Cardiac muscle cell (in vitro differentiated cells and primary cell): ENCODE results near the gene USP10. TPM values are rescaled to one million over a fixed set of nuclear protein-coding genes. Genes with fewer than 3 reads are reported as not detected.

ENCODE experiments used
- DNase-seq, 2 donors: peaks; one replicate each; pipeline versions ENCODE4 v3.0.0 to v3.0.0-alpha.2; 2010 to 2017; ENCODE audit warnings: low read depth in 1 of 2, low spot score in 1 of 2
- H3K27ac ChIP-seq: fragments of 200-600 bp; sonication (generic); 2 replicates; pipeline ENCODE4 v1.5.1; 2016
- H3K27me3 ChIP-seq: fragments of 200-600 bp; sonication (generic); 2 replicates; pipeline ENCODE4 v1.6.0; 2016; ENCODE audit warnings: control low read depth
- H3K36me3 ChIP-seq: fragments of 200-600 bp; sonication (generic); 2 replicates; pipeline ENCODE4 v1.5.1; 2016; ENCODE audit warnings: control low read depth
- H3K4me1 ChIP-seq: fragments of 200-600 bp; sonication (generic); 2 replicates; pipeline ENCODE4 v1.8.1; 2017; ENCODE audit warnings: low read depth, mild to moderate bottlenecking, mixed run types
- H3K4me3 ChIP-seq: fragments of 200-600 bp; sonication (generic); 2 replicates; pipeline ENCODE4 v1.5.1; 2016; ENCODE audit warnings: mild to moderate bottlenecking
- H3K9me3 ChIP-seq: fragments of 200-600 bp; sonication (generic); 2 replicates; pipeline ENCODE4 v1.5.1; 2017; ENCODE audit warnings: low read depth, mild to moderate bottlenecking, control low read depth
- CTCF ChIP-seq: IDR thresholded peaks from 2 replicates; pipeline ENCODE4 v1.5.1; 2012; ENCODE audit warnings: low read depth, mild to moderate bottlenecking, low read length
- polyA plus RNA-seq: library from polyadenylated mRNA; unstranded; fragments of >200 nt; fragmentation: Nextera tagmentation; extraction: Ambion mirVana; gene quantifications from 2 replicates; pipeline ENCODE4 v1.2.1, GENCODE V29; 2016
- total RNA-seq: library from RNA; depleted of rRNA; stranded (reverse); fragments of >200 nt; gene quantifications from 2 replicates; pipeline ENCODE4 v1.2.3, GENCODE V29; 2016

Gene USP10
- total and polyA plus RNA-seq, 2 experiments from 2014 or later, result 91.9 to 100.0 TPM

- H3K4me1 ChIP-seq, result no peaks in the 10 kb centered on the region
- no peaks in the 10 kb centered on the region for H3K9me3 ChIP-seq
- H3K36me3 ChIP-seq, result no peaks in the 10 kb centered on the region
- DNase-seq, result no peak
- TF ChIP-seq CTCF, result no peak
- no peak overlapping the region for H3K4me3 ChIP-seq
- H3K27me3 ChIP-seq, result peaks cover 15% of the 10 kb centered on the region
- no peak overlapping the region for H3K27ac ChIP-seq
Observed at GRCh38 chr16:84816485-84816884, 116.7 kb downstream of the USP10 start.

- peaks cover 22% of the 10 kb centered on the region for H3K27me3 ChIP-seq
- TF ChIP-seq CTCF, result no peak
- no peak overlapping the region for H3K27ac ChIP-seq
- no peaks in the 10 kb centered on the region for H3K4me1 ChIP-seq
- no peak for DNase-seq
- no peaks in the 10 kb centered on the region for H3K9me3 ChIP-seq
- no peak overlapping the region for H3K4me3 ChIP-seq
- H3K36me3 ChIP-seq, result no peaks in the 10 kb centered on the region
Observed at GRCh38 chr16:84817206-84817605, 117.4 kb downstream of the USP10 start.

DNA sequence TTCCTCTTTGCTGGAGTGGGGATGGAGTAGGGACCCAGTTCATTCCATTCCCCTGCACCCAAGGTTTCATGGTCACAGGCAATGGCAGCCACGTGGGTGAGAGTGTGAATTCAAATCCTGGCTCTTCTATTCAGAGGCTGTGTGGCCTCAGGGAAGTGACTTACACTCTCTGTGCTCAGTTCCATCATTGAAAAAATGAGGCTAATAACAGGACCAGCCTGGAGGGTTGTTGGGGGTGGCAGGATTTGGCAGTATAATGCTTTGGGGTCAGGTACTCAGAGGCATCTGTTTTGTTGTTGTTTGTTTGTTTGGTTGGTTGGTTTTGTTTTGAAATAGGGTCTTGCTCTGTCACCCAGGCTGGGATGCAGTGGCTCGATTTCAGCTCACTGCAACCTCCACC is 117.8 kb downstream of the USP10 start:
- no peaks in the 10 kb centered on the region for H3K9me3 ChIP-seq
- H3K36me3 ChIP-seq, result no peaks in the 10 kb centered on the region
- no peak for TF ChIP-seq CTCF
- DNase-seq, result no peak
- H3K4me3 ChIP-seq, result no peak overlapping the region
- peaks cover 22% of the 10 kb centered on the region for H3K27me3 ChIP-seq
- no peaks in the 10 kb centered on the region for H3K4me1 ChIP-seq
- H3K27ac ChIP-seq, result no peak overlapping the region

- Histone ChIP-seq H3K27me3 (peaks cover 22% of the 10 kb centered on the region), H3K27ac (no peak overlapping the region), H3K9me3 (no peaks in the 10 kb centered on the region), H3K4me3 (no peak overlapping the region), H3K4me1 (no peaks in the 10 kb centered on the region), H3K36me3 (no peaks in the 10 kb centered on the region)
- no peak for TF ChIP-seq CTCF
- no peak for DNase-seq
Observed at GRCh38 chr16:84818133-84818532, 118.3 kb downstream of the USP10 start.

DNA sequence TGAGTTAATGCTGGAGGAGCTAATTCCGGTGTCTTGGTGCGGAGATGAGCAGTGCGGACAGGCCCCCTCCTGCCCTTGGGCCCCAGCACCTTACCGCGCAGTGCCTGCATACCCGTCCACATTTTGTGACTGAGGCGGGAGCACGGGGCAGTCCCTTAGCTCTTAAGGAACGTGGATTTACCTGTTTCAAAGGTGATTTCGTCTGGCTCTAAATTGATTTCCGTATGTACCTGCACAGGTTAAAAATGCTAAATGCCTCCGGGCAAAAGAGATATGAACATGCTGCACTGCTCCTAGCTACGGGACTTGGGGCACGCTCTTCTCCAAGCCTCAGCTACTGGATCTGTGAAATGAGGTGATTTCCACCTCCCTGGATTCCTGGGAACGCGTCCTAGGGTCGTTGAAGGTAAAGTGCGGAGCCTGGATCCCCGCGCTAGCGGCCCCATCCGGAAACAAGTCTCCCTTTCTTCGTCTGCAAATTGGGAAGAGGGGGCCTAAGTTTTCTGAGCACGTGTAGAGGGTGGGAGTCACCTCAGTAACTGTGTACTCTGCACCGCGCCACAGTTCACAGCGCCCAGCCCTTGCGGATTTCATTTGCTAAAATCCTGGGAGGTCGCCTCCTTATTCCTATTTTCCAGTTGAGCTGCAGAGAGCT is 119.3 kb downstream of the USP10 start:
- Histone ChIP-seq H3K9me3 (no peaks in the 10 kb centered on the region), H3K36me3 (no peaks in the 10 kb centered on the region), H3K4me3 (no peak overlapping the region), H3K27me3 (peaks cover 22% of the 10 kb centered on the region), H3K27ac (no peak overlapping the region), H3K4me1 (no peaks in the 10 kb centered on the region)
- TF ChIP-seq CTCF, result no peak
- no peak for DNase-seq
